ENCODE measurements around the gene NFATC3.

NFATC3 gene

DNA sequence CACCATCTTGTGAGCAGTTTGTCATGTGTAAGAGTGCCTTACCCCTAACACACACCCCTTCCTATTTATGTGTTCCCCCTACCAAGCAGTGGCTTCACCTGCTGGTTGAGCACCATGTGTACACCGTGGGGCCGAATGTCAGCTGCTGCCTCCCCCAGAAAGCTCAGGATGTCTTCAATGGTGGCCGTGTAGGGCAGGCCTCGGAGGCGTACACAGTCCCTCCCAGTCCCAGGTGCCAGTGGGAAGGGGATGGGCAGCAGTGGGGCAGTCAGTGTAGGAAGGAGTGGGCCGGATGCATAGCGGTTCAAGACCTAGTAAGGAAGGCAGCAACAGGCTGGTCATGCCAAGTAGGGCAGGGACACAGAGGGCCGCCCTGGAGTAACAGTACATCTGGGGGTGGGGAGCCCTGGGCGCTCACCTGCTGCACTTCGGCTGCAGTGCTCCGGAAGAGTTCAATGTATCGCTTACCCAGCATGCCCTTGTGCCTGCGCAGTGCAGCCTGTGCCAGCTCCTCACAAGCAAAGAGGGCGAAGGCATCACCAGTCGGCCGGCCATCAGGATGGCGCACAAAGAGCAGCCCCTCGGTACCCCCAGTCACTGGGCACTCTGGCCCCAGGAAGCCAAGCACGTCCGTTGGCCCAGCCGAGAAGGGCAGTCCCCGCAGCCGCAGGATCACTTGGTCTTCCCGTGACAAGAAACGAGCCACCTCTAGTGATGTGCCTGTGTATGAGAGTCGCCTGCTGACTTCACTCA is 146.4 kb downstream of the NFATC3 start:
- no peak for DNase-seq (ENCODE audit: low read depth)

DNA sequence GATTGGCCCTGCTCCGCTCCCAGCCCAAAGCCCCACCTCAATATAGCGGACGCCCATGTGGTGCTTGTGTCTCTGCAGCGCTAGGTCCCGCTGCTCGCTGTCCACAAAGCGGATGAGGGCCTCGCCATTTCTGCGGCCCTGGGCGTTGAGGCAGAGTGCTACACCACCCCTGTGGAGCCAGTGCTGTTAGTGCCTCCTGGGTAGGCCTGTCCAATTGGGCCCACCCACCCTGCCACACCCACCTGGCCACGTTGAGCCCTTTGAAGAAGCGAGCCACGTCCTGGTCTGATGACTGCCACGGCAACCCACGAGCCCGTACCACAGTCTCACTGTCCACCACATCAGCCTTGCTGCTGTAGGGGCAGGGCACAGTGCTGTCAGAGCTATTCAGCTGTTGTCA is 147.2 kb downstream of the NFATC3 start:
- no peak for DNase-seq (ENCODE audit: low read depth)

DNA sequence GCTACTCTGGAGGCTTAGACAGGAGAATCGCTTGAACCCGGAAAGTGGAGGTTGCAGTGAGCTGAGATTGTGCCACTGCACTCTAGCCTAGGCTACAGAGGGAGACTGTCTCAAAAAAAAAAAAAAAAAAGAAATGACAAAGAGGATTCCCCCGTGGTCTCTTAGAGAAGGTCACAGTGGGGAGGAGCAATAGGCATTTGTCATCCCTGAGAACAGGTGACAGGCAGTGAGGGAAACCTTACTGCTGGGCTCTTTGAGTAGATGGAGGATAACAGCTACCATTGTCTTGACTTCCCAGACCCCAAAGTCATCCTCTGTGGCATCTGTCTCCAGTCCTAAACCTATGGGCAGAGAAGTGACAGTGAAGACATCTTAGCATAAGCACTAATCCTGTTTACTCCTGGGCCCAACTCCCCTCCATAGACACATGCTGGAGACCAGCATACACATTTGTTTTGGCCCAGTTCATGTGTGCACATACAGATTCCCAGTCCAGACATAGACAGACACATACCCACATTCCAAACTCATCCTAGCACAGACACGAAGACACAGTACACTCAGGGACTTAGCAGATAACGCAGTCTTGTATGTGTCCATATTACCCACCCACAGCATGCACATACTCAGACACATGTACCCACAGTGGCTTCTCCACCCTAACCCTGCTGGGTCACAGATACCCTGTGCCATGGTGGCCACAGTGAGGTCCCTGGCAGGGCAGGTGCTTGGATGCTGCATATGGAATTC is 148.1 kb downstream of the NFATC3 start:
- DNase-seq (ENCODE audit: low read depth), result no peak

DNA sequence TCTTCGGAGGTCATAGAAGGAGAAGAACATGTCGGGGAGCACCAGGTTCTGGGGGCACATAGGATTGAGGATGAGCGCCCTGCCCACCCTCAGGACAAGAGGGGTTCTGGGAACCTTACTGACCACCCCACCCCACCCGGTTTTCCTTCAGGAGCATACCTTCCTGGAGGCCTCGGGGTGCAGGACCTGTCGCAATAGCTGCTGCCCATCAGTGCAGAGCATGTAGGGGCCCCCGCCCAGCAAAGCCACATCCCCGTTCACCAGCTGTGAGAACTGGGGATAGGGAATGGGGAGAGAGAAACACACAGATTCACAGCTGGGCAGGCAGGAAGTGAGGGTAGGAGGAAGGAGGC is 148.6 kb downstream of the NFATC3 start:
- no peak for DNase-seq (ENCODE audit: low read depth)

DNA sequence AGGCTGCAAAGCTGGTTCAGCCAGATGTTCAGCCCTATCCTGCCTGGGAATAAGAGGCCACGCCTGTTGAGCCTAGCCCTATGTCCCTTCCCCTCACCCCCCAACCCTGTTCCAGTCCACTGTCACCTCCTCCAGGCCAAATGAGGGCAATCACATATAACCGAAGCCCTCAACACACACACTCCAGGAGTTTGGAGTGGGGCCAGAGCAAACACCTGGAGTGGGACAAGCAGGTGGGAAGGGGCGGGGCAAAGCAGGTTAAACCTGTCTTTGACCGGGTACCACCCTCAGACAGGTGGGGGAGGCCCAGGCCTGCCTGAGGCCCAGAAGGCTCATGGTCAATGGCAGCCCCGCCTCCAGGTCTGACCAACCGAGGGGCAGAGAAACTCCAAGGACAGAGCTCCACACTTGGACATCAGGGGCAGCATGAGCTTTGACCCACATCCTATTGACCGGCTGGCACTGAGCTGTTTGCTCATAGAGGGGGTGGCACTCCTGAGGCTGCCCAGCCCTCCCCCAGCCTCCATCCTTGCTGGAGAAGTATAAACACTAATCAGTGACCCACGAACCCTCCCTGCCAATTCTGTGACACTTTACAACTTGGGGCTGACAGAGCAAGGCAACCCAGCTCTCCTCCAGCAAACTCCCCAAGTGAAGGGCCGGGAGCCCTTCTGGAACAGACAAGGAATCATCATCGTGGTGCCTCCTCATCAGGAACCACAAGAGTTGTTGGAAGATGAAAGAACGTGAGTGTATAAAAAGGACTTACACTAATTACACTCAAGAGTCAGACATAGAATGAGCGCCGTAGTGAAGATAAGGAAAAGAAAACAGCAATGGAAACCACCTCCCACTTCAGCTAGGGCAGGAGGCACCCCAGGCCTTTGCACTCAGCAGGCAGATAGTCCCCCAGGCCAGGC is 149.3 kb downstream of the NFATC3 start:
- no peak for DNase-seq (ENCODE audit: low read depth)

DNA sequence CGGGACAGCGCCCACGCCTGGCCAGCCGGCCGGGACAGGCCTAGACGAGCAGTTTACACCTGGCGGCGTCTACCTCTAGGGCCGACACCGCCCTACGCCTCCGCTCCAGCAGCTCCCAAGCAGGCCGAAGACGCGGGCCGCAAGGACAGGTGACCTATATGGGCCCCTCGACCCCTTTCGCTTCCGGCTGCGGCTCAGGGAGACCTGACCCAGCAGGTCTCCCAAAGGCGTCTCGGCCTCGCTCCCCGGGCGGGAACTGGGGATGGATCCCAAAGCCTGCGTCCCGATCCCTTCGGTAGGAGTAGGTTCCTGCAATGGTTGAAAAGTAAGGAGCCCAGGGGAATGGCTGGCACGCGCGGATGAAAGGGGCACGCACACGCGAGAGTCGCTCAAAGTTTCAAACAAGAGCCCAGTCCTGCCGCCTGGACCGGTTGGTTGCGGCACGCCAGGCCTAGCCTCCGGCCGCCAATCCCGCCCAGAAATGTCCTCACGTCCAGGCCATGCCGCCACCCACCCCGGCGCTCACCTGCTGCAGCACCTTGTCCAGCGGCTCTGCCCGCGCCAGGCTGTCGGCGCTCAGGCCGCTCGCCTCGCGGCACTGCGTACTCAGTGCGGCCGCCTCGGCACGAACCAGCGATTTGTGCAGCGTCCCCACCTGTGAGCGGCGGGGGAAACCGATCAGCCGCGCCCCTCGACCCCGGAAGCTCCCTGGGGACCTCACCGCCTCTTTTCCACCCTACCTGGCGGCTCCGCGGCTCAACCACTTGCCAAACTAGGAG is 150.1 kb downstream of the NFATC3 start:
- DNase-seq (ENCODE audit: low read depth), result no peak

DNA sequence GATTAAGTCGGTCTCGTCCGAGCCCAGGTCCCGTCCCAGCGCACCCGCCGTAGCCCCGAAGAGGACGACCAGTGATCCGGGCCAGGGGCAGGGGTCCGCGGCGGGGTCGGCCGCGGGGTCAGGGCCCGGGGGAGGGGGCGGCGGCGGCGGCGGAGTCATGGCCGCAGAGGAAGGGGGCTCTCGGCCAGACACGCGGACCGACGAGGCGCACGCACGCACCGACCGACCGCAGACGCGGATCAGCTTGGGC is 150.6 kb downstream of the NFATC3 start, which contains the start of gene ESRP2:
TSS of gene ESRP2 (minus strand) at position 241 of the 250 bp plus-strand sequence. CDS start at position 159, 82 bp downstream.
- no peak for DNase-seq (ENCODE audit: low read depth)

DNA sequence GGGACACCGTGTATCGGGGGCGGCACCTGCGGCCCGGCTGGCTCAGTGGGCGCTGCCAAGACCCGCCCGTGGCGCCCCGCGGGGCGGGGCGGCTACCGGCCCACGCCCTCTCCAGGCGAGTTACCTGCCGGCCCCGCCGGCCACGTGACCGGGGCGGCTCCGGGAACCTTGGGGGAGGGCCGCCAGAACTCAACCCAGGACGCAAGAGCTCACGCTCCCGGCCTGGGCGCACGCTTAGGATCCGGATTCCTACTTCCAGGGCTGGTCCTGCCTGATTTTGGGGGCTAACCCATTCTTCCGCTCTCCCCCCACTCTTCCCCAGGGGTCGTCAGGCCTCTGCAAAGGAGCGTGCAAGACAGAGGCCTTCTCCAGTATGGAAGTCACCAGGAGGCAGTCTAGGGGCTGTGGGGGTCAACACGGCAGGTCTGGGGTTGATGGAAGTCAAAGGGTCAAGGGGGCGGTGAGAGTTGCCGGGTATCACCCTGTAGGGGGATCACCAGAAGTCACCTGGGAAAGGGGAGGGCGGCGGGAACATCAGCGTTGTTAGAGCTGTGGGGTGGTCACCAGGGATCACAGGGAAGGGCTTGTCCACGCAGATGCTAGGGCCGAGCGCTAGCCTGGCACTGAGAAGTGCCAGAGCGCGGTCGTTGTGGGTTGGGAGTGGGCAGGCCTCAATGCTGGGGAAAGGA is 151.1 kb downstream of the NFATC3 start:
- peak; percentile 33 for DNase-seq (ENCODE audit: low read depth)

DNA sequence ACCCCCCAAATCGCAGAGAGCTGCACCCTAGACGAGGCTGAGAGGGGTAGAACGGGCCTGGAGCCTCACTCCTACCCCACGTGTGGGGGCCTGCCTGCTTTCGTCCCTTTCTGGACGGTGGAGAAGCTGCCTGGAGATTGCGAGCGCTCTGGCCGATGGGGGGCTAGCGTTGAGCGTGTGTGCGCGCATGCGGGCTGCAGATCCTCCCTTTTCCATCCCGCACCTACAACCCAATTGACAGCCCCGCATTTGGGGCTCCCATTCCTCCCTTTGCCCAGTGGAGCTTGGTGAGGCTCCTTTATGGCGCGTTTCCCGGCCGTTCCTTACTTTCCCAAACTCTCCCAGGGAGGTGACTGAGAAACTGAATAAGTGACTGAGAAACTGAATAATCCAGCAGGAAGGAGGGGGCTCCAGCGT is 151.7 kb downstream of the NFATC3 start:
- DNase-seq (ENCODE audit: low read depth), result no peak

DNA sequence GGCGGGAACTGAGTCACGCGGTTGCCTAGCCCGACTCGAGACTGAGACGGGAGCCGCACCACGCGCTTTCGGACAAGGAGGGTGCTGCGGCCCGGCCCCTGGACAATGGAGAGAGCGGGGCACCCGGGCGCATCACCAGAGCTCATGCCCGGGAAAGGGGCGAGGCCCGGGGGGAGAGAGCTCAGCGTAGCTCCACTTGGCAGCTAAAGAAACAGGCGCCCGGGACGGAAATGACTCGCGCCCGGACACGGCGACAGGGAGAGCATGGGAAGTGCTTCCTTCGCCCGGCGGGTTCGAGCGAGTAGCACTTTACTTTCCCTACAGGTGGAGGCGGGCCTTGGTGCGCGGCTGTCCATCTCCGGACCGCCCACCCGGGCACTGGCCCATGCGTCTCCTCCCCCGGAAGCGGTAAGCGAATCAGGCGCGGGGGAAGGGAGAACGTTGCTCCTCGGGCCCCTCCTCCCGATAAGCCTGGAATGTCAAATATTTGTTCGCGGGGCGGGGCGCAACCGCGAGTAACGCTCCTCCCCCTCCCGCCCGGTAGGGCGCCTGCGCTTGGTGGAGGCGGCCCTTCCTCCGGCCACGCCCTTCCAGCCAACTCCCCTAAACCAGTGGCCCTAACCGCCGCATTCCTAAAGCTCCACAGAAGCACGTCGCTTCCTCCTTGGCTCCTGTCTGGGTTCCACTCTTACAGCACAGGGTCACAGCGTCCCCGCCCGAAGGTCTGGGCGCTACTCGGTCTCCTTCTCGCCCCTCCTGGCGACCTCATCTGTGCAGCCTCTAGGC is 152.3 kb downstream of the NFATC3 start:
- peak; percentile 83 for DNase-seq (ENCODE audit: low read depth)

DNA sequence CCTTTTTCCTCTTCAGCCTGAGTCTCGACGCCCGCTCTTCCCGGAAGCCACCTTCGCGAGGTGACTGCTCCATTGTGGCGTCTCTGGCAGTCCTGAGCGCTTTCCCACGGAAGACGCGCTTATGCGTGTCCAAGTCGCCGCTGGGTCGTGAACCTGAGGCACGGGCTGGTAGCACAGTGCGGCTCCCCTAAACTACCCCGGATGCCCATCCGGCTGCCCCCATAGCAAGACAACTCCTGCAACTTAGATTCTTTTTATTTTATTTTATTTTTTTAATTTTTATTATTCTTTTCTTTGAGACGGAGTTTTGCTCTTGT is 152.8 kb downstream of the NFATC3 start:
- no peak for DNase-seq (ENCODE audit: low read depth)

DNA sequence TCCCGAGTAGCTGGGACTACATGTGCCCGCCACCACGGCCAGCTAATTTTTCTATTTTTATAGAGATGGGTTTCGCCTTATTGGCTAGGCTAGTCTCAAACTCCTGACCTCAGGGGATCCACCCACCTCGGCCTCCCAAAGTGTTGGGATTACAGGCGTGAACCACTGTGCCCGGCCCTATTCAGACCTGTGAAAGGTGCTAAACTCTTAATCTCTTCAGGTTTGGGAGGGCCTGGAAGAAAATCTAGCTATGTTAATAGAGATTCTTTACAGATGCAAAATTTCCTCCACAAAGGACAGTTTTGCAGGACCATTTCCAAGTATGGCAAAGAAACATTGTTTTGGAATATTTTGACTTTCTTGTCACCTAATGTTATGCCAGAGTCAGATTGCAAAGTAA is 156.9 kb downstream of the NFATC3 start:
- no peak for DNase-seq (ENCODE audit: low read depth)

DNA sequence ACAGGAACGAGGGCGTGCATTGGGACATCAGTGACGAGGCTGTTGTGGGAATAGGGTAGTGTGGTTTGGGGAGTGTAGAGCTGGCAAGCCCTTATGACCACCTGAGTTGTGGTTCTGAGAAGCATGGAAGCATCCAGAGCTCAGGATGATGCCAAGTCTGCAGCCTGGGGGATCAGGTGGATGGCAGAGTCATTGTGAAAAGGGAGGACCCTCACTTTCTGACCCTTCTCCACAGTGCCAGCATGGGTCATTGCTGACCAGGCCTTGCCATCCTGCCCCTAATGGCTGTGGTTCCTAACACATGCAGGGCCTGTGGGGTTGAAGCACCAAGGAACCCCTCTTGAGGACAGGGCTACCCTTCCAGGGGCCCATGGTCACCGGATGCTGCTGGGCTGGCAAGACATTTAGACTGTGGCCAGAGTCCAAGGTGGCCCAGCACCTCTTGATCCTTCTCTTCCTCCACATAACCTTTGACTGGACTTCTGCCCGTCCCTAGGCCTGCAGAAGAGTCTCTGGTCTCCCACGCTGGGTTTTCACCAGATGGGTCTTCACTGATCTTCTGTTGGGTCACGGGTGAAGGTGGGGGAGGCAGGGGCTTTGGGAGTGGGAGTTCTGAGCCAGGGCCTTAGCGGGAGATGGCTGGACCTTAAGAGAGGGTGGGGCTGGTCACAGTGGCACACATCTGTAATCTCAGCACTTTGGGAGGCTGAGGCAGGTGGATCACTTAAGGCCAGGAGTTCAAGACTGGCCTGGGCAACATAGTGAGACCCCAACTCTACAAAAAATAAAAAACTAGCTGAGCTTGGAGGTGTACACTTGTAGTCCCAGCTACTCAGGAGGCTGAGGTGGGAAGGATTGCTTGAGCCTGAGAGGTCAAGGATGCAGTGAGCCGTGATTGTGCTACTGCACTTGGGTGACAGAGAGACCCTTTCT is 158.0 kb downstream of the NFATC3 start:
- DNase-seq (ENCODE audit: low read depth), result no peak

DNA sequence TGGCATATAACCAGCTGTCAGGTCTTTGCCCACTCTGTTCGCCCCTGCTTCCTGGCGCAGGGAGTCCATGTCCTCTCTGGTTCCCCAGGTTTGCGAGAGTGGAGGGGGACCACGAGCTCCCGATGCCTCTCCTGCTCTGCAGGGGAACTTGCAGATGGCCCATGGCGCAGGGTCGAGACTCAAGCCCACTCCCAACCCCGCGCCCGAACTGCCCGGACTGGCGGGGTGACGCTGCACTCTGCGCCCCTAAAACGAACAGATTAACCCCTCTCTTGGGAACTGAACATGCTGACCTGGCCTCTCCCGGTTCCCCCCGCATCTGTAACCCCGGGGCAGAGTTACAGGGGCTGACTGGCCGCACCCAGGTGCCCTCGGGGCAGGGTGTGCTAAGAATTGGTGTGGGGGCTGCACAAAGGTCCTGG is 159.3 kb downstream of the NFATC3 start:
- no peak for DNase-seq (ENCODE audit: low read depth)

DNA sequence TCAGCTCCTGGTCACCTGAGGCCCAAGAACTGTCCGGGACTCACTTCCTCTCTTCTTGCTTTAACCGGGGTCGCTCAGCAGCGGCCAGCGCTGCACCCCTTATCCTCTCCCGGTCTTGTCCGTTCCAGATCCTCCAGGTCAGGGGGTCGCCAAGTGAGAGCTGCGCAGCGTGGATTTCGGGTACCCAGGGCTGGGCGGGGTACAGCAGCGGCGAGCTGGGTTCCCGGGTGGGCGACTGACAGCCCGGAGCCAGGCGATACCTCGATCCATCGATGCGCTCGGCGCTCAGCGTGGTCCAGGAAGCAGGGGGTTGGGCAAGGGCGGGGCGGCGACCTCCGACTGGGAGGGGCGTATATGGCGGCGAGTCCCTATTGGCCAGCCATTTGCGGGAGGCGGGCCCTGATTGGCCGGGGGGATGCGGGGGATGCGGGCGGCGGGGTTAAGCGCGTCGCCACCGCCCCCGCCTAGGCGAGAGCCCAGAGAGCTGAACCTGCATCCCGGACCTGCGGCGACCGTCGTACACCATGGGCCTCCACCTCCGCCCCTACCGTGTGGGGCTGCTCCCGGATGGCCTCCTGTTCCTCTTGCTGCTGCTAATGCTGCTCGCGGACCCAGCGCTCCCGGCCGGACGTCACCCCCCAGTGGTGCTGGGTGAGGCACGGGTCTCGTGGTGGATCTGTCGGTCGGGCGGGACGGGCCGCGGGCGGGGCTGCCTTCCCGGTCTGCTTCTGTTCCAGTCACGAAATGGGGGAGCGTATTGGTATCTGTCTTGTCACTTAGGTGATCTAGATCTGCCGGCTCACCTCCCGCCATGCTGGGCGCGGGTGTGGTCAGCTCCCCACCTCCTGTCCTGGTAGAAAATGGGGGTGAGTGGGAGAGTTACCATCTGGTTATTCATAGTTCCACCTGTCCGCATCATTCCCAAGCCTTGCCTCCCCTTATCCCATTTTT is 160.0 kb downstream of the NFATC3 start, which contains the start of gene PLA2G15:
TSS of gene PLA2G15 (plus strand) at position 471 of the 951 bp plus-strand sequence. CDS start at position 525, 54 bp downstream.
- DNase-seq (ENCODE audit: low read depth), result peak; percentile 96

DNA sequence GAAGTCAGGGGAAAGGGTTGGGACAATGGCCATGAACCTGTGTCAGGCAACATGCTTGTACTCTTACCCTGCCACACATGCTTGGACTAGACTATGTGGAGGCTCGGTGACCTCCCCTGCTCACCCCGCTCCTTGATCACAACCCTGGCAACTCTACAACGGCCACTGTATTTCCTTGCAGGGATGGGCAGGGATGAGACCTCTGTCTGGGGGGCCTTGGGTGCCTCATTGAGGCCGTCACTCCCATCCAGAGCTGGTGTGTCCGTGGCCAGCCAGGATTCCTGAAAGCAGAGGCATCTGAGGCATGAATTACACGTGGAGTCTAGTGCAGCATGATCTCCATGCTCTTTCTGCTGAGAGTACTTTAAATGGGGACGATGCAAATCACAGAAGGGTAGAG is 161.0 kb downstream of the NFATC3 start:
- DNase-seq (ENCODE audit: low read depth), result no peak

DNA sequence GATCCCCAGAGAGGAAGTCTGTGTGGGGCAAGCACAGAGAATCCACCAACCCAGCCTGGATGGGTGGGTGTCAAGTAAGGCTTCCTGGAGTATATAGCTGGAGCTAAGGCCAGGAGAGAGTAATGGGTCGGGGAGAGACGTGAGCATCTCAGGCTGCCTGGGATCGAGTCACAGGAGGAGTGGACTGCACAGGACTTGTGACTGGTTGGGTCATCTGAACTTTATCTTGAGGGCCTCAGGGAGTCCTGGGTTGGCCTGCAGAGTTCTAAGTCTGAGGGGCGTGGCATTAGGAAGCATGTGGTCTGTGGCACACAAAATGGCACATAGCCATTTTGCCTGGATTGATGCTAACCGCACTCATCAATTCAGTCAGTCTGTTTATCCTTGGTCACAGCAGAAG is 161.5 kb downstream of the NFATC3 start:
- DNase-seq (ENCODE audit: low read depth), result no peak

DNA sequence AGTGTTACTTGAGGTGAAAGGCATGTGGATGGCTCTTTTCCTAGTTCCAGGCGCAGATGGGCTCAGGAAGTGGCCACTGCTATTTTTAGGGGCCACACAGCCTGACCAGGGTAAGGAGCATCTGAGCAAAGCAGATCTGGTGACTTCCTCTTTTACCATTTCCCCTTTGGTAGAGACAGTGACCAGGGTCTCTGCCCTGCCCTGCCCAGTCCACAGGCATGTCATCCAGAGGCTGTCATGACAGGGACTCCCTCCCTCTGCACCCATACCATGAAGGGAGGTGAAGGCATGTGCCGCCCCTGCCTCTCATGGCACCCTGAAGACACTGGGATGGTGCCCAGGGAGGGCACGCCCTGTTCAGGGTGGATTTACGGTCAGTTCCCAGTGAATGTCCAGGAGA is 162.2 kb downstream of the NFATC3 start:
- no peak for DNase-seq (ENCODE audit: low read depth)
